ENCODE data around the gene CDC42BPB.

Gene CDC42BPB

DNA sequence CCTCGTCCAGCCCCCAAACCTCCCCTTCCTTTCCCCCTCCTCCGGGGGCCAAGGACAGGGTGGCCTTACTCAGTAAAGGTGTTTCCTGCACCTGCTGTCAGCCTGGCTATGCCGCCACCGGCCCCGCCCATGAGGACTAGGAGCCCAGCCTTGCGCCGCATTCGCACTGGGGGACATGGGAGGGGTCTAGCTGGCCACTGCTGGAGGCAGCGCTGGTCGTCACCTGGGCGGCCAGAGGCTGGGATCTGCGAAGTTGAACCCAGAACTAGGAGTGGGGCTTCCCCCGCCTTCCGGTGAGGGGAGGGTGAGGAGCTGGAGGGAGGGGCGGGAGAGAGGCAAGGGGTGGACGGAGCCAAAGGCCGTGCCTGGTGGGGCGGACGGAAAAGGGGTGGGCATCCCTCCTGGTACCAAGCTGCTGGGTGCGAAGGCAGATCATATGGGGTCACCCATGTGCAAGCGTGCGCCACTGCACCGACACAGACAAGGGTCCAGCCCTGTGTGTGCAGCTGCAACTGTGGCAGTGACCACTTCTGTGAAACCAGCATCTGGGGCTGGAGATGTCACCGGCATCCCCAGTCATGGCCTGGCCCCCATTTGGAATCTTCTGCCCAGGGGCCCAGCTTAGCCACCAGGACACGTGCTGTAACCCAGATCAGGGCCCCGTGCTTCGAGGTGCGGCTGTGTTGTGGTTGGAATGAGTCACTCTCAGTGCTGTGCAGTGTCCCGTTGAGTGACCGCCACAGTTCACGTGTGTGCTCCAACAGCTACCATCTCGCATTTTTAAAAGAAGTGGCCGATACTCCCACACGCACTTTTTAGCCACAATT lies 126.4 kb downstream of the CDC42BPB start:
- H3K9ac ChIP-seq (ENCODE audit: low read length): no peak overlapping the region
- no peaks in the 10 kb centered on the region for H3K9me3 ChIP-seq (ENCODE audit: insufficient read depth, low read length)
- no peaks in the 10 kb centered on the region for H3K9me2 ChIP-seq (replicated peaks; ENCODE audit: insufficient read depth, low read length)
- H3K4me2 ChIP-seq (ENCODE audit: low read depth, low read length, poor library complexity, severe bottlenecking): no peak overlapping the region
- H3F3A ChIP-seq (ENCODE audit: insufficient read depth): peaks cover 11% of the 10 kb centered on the region
- no peaks in the 10 kb centered on the region for H3K27me3 ChIP-seq (ENCODE audit: low read length)
- H3K36me3 ChIP-seq (ENCODE audit: low read length): no peaks in the 10 kb centered on the region
- no peak overlapping the region for H3K27ac ChIP-seq (ENCODE audit: low read depth, low read length)
- no peaks in the 10 kb centered on the region for H4K20me1 ChIP-seq (ENCODE audit: low read depth, low read length)
- no peaks in the 10 kb centered on the region for H3K79me2 ChIP-seq (ENCODE audit: insufficient read depth, low read length)
- no peak overlapping the region for H2AFZ ChIP-seq (ENCODE audit: low read depth, low read length, severe bottlenecking)
- TF ChIP-seq, protein P1, sequence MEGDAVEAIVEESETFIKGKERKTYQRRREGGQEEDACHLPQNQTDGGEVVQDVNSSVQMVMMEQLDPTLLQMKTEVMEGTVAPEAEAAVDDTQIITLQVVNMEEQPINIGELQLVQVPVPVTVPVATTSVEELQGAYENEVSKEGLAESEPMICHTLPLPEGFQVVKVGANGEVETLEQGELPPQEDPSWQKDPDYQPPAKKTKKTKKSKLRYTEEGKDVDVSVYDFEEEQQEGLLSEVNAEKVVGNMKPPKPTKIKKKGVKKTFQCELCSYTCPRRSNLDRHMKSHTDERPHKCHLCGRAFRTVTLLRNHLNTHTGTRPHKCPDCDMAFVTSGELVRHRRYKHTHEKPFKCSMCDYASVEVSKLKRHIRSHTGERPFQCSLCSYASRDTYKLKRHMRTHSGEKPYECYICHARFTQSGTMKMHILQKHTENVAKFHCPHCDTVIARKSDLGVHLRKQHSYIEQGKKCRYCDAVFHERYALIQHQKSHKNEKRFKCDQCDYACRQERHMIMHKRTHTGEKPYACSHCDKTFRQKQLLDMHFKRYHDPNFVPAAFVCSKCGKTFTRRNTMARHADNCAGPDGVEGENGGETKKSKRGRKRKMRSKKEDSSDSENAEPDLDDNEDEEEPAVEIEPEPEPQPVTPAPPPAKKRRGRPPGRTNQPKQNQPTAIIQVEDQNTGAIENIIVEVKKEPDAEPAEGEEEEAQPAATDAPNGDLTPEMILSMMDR (IDR thresholded peaks at IDR 0.05; ENCODE audit: insufficient read depth, low read length, poor library complexity, severe bottlenecking): no peak
- no peak for TF ChIP-seq EZH2phosphoT487 (conservative IDR thresholded peaks at IDR 0.05; ENCODE audit: low read length)
- H3K4me3 ChIP-seq (ENCODE audit: insufficient read depth, low read length, poor library complexity, severe bottlenecking): no peak overlapping the region

- Histone ChIP-seq H3K36me3 (ENCODE audit: low read length) (no peaks in the 10 kb centered on the region), H3K9me2 (replicated peaks; ENCODE audit: insufficient read depth, low read length) (no peaks in the 10 kb centered on the region), H3F3A (ENCODE audit: insufficient read depth) (peaks cover 4% of the 10 kb centered on the region), H2AFZ (ENCODE audit: low read depth, low read length, severe bottlenecking) (no peak overlapping the region), H3K9ac (ENCODE audit: low read length) (no peak overlapping the region), H3K27ac (ENCODE audit: low read depth, low read length) (no peak overlapping the region), H3K27me3 (ENCODE audit: low read length) (no peaks in the 10 kb centered on the region), H4K20me1 (ENCODE audit: low read depth, low read length) (no peaks in the 10 kb centered on the region), H3K79me2 (ENCODE audit: insufficient read depth, low read length) (no peaks in the 10 kb centered on the region), H3K9me3 (ENCODE audit: insufficient read depth, low read length) (no peaks in the 10 kb centered on the region), H3K4me2 (ENCODE audit: low read depth, low read length, poor library complexity, severe bottlenecking) (no peak overlapping the region), H3K4me3 (ENCODE audit: insufficient read depth, low read length, poor library complexity, severe bottlenecking) (no peak overlapping the region)
- no peak for TF ChIP-seq EZH2phosphoT487 (conservative IDR thresholded peaks at IDR 0.05; ENCODE audit: low read length)
- TF ChIP-seq, protein P1 (IDR thresholded peaks at IDR 0.05; ENCODE audit: insufficient read depth, low read length, poor library complexity, severe bottlenecking): no peak
These were observed 127.1 kb downstream of the CDC42BPB start for GRCh38 chr14:102930138-102930752.

DNA sequence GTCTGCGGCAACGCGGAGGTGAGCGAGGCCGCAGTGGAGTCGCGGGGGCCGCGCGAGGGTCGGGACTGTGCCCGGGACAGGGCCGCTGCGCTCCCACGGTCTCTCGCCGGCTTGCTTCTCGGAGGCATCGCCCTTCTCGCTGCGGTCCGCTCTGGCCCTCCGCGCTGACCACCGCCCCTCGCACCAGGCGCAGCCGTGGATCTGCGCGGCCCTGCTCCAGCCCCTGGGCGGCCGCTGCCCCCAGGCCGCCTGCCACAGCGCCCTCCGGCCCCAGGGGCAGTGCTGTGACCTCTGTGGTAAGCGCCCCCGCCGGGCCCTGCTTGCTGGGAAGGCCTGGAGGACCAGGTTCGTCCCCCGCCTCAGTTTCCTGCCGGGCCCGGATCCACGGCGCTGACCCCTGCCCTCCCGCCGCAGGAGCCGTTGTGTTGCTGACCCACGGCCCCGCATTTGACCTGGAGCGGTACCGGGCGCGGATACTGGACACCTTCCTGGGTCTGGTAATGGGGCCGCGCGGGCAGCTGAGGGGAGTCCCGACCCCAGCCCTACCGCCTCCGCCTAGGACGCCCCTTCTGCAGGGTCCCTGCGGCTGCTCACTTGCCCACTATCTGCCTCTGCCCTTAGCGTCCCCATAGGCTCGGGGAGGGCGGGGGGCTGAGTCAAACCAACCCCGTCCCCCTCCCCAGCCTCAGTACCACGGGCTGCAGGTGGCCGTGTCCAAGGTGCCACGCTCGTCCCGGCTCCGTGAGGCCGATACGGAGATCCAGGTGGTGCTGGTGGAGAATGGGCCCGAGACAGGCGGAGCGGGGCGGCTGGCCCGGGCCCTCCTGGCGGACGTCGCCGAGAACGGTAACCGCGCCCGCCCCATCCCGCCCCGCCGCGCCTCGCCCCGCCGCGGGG lies 127.9 kb downstream of the CDC42BPB start:
- H3K9me2 ChIP-seq (replicated peaks; ENCODE audit: insufficient read depth, low read length): no peaks in the 10 kb centered on the region
- no peak overlapping the region for H3K4me3 ChIP-seq (ENCODE audit: insufficient read depth, low read length, poor library complexity, severe bottlenecking)
- H3K9me3 ChIP-seq (ENCODE audit: insufficient read depth, low read length): no peaks in the 10 kb centered on the region
- H3K4me2 ChIP-seq (ENCODE audit: low read depth, low read length, poor library complexity, severe bottlenecking): no peak overlapping the region
- no peak overlapping the region for H2AFZ ChIP-seq (ENCODE audit: low read depth, low read length, severe bottlenecking)
- no peaks in the 10 kb centered on the region for H3K27me3 ChIP-seq (ENCODE audit: low read length)
- H3K27ac ChIP-seq (ENCODE audit: low read depth, low read length): no peak overlapping the region
- TF ChIP-seq EZH2phosphoT487 (conservative IDR thresholded peaks at IDR 0.05; ENCODE audit: low read length): no peak
- TF ChIP-seq, protein P1 (IDR thresholded peaks at IDR 0.05; ENCODE audit: insufficient read depth, low read length, poor library complexity, severe bottlenecking): no peak
- H4K20me1 ChIP-seq (ENCODE audit: low read depth, low read length): no peaks in the 10 kb centered on the region
- H3K9ac ChIP-seq (ENCODE audit: low read length): no peak overlapping the region
- H3K36me3 ChIP-seq (ENCODE audit: low read length): no peaks in the 10 kb centered on the region
- H3K79me2 ChIP-seq (ENCODE audit: insufficient read depth, low read length): no peaks in the 10 kb centered on the region
- H3F3A ChIP-seq (ENCODE audit: insufficient read depth): no peaks in the 10 kb centered on the region

All from SU-DHL-6 (cell line).